SK-N-MC (cell line): ENCODE results near the gene RNF187.

Experiments used
- EZH2 ChIP-seq: fragments of 200-600 bp; sonication (generic); IDR thresholded peaks from one replicate; pipeline ENCODE4 v1.6.1; 2017; ENCODE audit warnings: antibody characterized with exemption
- FOXP2 ChIP-seq: optimal IDR thresholded peaks from 2 replicates; pipeline ENCODE3; 2011; ENCODE audit warnings: mild to moderate bottlenecking, moderate library complexity; ENCODE audit not compliant: insufficient read depth; ENCODE audit errors: extremely low read length, control extremely low read depth
- POLR2AphosphoS5 ChIP-seq: IDR thresholded peaks from 2 replicates; pipeline ENCODE4 v1.6.1; 2012; ENCODE audit warnings: mild to moderate bottlenecking, low read depth, low read length, borderline replicate concordance

DNA sequence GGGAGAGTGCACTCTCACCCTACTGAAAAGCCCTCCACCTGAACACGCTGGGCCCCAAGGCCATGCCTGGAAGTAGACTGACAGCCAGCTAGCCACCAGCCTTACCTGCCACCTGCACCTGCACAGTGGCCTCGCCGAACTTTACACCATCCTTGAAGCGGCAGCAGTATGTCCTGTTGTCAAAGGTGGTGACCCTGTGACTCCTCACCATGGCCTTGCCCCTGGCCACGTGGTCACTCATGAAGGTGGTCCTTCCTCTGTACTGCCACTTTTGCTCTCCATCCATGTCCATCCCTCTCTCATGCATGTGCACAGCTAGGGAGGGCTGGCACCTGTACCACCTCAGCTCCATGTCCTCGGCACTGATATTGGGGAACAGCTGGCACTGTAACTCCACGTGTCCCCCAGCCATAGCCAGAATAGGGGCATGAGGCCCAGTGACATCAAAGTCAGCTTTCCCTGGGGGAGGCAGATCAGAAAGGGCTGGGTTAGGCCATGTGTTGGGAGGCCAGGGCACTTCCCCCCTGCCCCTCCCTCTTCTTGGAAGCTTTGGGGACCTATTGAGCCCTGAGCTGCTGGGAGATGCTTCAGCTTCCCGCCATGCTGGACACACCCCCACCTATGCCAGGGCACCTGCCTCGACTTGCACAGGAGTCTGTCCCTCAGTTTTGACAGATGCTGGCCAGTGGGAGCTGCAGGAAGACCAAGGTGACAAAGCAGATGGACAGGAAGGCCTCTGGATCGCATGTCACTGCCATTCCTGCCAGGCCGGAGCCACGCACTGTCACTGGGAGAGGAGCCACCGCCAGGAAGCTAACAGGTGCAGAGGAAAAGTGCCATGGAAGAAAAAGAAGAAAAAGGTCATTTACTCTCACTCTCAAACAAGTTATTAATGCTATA is 24.6 kb downstream of the RNF187 start:
- no peak for TF ChIP-seq EZH2
- no peak for TF ChIP-seq POLR2AphosphoS5
- no peak for TF ChIP-seq FOXP2
